Sciatic nerve (tissue), 2 donors: ENCODE measurements around the gene ELSPBP1. TPM values are rescaled to one million over a fixed set of nuclear protein-coding genes. Genes with fewer than 3 reads are reported as not detected.
A peak's percentile ranks its signal among the peaks of the same experiment; 100 is the strongest.
"Not testable (repeated sequence)": the region's sequence is repeated elsewhere in the genome, so short reads cannot be mapped to it uniquely, and the experiment has no call there.

Experiments used
- ATAC-seq: fragments of 200-7000 bp; cut with Tn5 transposase; one replicate; pipeline ENCODE4 v1.9.1; 2020; ENCODE audit warnings: mild to moderate bottlenecking, moderate library complexity
- DNase-seq: peaks from one replicate; pipeline ENCODE4 v3.0.0-alpha.2; 2020; ENCODE audit warnings: low spot score
- intact Hi-C: fragments of 100-400 bp; cut with DNase I; formaldehyde crosslinking; loops from one replicate; pipeline ENCODE4 v1.14.2; 2022
- total RNA-seq: library from RNA; stranded (reverse); fragmentation: NEBNext Ultra II Directional; extraction: Animal tissue kit (Norgen Biotek cat#: 25700); gene quantifications from one replicate; pipeline ENCODE4 v1.2.1, GENCODE V29; 2021
- donor health status: DM: no; HTN: no; CAD: no.
- donor health status: DM: no; HTN: no; CAD: no.

ELSPBP1 gene
- not detected for total RNA-seq

DNA sequence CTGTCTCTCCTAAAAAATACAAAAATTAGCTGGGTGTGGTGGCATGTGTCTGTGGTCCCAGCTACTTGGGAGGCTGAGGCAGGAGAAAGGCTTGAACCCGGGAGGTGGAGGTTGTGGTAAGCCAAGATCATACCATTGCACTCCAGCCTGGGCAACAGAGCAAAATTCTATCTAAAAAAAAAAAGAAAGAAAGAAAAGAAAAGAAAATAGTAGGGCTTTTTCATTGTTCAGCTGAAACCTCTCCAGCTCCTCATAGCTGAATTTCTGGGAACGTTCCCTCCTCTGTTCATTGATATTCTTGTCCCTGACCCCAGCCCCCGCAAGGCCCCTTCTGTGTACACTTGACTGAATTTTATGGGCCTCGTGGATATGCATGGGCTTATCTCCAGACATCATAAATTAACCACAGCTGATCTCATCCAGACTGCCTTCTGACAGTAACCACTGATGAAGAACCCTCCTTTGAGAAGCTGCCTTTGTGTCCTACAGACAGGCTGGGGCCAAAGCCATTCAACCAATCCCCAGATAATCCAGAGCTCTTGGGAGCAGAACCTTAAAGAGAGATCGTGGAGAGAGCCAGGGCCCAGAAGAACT is at the start of gene ELSPBP1:
ELSPBP1 (plus strand) TSS at position 424 of the 594 bp plus-strand sequence. CDS start 14,036 bp downstream, outside the sequence.
- intact Hi-C loops: no loop called here
- DNase-seq (no peak), ATAC-seq (no peak)

DNA sequence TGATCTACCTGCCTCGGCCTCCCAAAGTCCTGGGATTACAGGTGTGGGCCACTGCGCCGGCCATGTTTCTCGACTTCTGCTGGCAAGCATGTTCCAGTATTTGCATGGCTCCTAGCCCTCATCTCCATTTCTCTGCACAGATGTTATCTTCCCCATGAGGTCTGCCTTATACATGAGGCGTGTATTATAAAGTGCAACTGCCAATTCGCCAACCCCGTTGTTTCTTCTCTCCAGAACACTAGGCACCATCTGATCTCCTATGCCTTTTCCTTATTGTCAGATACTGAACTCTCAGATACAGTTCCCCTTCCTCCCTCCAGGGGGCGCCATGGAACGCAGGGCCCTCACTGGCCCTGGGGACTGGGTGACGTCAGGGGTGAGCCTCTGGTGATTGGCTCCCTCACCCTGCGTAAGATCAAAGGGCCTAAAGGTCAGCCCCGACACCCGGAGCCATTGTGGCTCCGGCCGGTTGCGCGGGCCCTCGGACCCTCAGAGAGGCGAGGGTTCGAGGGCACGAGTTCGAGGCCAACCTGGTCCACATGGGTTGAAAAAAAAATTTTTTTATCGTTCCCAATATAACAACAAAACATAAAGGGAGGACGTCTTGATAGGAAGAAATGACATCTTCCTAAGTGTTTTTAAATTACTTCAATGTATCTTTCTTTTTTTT is 44.4 kb upstream of the ELSPBP1 start:
- intact Hi-C loops: not testable (repeated sequence)
- DNase-seq: peak; percentile 74

DNA sequence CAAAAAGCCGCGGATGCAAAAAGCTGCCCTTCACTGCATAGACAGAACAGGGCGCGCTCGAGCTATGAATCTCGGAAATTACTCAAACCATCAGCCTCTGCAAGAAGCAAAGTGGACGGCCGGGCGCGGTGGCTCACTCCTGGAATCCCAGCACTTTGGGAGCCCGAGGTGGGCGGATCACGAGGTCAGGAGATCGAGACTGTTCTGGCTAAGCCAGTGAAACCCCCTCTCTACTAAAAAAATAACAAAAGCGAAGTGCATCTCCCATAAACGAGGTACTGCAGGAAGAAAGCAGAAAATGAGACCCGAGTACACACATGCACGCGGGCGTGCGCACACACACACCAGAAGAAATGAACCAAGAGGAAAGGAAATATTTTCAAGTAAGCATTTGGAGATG is 42.3 kb upstream of the ELSPBP1 start:
- intact Hi-C loops, ATAC-seq, DNase-seq: not testable (repeated sequence)

More for the DNA sequence above, 44.4 kb upstream of the ELSPBP1 start:
- ATAC-seq: not testable (repeated sequence)

- DNase-seq, ATAC-seq, intact Hi-C loops: not testable (repeated sequence)
Observed at GRCh38 chr19:47955936-47956335, 38.5 kb upstream of the ELSPBP1 start.

DNA sequence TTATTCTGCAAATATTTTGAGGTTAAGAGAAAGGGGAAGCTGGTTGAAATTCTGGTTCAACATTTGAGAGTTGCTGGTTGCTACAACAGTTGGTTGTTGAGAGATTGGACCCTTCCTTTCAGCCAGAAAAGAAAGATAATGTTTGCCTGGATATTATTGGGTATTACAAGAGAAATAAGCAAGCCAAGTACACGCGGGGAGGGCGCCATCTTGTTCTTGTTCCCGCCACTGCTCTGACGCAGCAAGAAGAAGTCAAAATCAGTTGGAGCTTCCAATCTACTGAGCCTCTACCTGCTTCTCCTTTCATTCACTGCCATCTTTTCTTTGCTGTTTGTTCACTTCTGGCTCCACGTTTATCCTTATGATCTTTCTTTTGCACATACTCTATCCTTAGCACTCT is 20.9 kb upstream of the ELSPBP1 start:
- intact Hi-C loops: no loop called here
- DNase-seq: no peak
- no peak for ATAC-seq

DNA sequence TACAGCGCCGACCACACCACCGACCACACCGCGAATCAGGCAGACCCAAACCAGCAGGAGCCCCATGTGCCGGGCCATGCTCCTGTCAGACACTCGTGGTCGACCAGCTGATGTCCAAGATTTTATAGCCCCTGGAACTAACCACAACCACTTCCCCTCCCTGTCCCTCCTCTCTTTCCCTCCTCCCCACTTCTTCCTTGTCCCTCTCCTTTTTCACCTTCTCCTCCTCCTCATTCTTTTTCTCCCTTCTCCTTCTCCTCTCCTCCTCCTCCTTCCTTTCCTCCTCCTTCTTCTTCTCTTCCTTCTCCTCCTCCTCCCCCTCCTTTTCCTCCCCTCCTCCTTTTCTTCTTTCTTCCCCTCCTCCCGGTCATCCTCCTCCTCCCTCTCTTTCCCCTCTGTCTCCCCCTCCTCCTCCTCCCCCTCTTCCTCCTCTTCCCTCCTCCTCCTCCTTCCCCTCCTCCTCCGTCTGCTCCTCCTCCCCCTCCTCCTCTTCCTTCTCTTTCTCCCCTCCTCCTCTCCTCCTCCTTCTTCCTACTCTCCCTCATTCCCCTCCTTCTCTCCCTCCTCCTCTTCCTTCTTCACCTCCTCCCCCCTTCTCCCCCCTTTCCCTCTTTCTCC is 3.1 kb upstream of the ELSPBP1 start:
- DNase-seq (no peak), ATAC-seq (no peak)
- intact Hi-C loops: no loop called here

- ATAC-seq (no peak), DNase-seq (no peak)
- intact Hi-C loops: no loop called here
Observed at GRCh38 chr19:47992070-47992469, 2.4 kb upstream of the ELSPBP1 start, which contains the start of gene BSPH1. BSPH1 (minus strand) TSS chr19:47992170; CDS start chr19:47992081, 89 bp downstream.

GRCh38 chr19:47996230-47996727 is 1.8 kb downstream of the ELSPBP1 start:
- DNase-seq (no peak), ATAC-seq (no peak)
- intact Hi-C loops: no loop called here

GRCh38 chr19:47998800-47999199 is 4.4 kb downstream of the ELSPBP1 start:
- DNase-seq (no peak), ATAC-seq (no peak)
- intact Hi-C loops: no loop called here

- intact Hi-C loops: no loop called here
- DNase-seq (no peak), ATAC-seq (no peak)
Observed at GRCh38 chr19:48000846-48001245, 6.4 kb downstream of the ELSPBP1 start.

DNA sequence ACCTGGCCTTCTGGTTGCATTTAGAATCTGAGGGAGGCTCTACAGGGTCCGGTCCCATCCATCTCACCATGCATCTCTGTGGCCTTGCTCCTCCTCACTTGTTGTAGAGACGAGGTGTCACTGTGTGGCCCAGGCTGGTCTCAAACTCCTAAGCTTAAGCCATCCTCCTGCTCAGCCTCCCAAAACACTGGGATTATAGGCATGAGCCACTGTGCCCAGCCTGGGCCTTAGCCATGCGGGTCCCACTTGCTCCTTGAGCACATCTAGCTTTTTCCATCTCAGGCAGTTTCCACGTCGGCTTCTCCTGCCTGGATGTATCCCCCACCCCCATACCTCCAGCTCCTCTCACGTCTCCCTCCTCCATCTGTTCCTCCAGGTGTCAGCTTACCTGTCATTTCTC is 9.8 kb downstream of the ELSPBP1 start:
- intact Hi-C loops: no loop called here
- ATAC-seq: no peak
- DNase-seq: no peak

DNA sequence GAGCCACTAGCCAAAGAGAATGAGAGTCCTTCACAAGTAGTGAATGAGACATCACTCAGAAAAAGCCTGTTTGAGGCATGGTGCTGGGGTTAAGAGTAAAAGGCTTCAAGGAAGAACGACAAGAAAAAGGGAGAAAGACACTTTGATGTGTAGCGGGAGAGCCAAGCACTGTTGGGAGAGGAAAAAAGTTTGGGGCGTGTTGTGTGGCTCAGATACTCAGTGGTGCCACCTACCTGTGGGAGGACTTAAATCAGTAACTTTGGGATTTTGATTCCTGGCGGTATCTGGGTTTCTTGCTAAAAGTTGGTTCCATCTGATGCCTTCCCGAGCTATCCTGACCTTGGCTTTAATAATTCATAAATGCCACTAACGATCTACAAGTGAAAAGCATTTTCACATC is 12.3 kb downstream of the ELSPBP1 start:
- DNase-seq (no peak), ATAC-seq (no peak)
- intact Hi-C loops: no loop called here

GRCh38 chr19:48010932-48011758 is 16.7 kb downstream of the ELSPBP1 start:
- intact Hi-C loops: no loop called here
- DNase-seq: no peak
- ATAC-seq: no peak

DNA sequence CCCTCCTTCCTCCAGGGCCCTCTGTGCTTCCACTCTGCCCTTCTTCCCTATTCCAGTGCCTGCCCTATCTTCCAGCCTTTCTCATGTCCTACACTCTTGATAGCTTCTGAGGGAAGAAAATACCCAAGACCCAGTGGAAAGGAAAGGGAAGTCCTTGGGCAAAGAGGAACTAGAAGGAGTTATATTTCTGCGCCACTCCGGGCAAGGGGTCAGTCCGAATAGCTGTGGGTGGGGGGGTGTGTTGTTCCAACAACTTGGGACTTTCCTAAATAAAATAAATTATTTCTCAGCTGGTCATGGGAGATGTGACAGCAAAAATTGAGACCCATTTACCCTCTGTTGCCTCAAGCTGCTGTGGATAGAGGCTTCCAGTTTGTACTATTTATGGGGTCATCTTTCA is 26.3 kb downstream of the ELSPBP1 start:
- no peak for DNase-seq
- ATAC-seq: no peak
- intact Hi-C loops: loop anchor here (5.0 kb wide), 1 partner anchor 1503 kb away; no protein-coding TSS in a partner anchor

DNA sequence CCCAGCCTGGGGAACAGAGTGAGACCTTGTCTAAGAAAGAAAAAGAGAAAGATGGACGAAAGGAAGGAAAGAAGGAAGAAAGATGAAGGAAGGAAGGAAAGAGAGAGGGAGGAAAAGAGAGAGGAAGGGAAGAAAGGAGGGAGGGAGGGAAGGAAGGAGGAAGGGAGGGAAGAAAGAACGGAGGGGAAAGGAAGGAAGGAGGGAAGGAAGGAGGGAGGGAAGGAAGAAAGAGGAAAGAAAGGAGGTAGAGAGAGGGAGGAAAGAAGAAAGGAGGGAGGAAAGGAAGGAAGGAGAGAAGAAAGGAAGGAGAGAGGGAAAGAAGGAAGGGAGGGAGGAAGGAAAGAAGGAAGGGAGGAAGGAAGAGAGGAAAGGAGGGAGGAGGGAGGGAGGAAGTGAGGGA is 28.6 kb downstream of the ELSPBP1 start:
- intact Hi-C loops: loop anchor here (5.0 kb wide), 1 partner anchor 1506 kb away; no protein-coding TSS in a partner anchor
- DNase-seq: no peak
- no peak for ATAC-seq

GRCh38 chr19:48023518-48023917 is 29.1 kb downstream of the ELSPBP1 start:
- intact Hi-C loops: loop anchor here (5.0 kb wide), 1 partner anchor 1506 kb away; no protein-coding TSS in a partner anchor
- DNase-seq (no peak), ATAC-seq (no peak)

DNA sequence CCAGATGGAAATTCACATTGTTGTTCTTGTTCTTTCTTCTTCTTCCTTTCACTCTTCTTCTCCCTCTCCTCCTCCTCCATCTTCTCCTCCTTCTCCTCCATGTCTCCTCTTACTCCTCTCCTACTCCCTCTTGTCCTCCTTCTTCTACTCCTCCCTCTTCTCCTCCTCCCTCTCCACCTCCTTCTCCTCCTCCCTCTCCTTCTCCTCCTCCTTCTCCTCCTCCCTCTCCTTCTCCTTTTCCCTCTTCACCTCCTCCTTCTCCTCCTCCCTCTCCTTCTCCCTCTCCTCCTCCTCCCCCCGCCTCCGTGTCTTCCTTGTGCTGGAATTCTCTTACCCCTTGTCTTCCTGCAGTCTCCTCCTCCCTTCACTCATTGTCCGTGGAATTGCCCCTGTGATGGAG is 31.0 kb downstream of the ELSPBP1 start:
- intact Hi-C loops: no loop called here
- DNase-seq (no peak), ATAC-seq (no peak)

DNA sequence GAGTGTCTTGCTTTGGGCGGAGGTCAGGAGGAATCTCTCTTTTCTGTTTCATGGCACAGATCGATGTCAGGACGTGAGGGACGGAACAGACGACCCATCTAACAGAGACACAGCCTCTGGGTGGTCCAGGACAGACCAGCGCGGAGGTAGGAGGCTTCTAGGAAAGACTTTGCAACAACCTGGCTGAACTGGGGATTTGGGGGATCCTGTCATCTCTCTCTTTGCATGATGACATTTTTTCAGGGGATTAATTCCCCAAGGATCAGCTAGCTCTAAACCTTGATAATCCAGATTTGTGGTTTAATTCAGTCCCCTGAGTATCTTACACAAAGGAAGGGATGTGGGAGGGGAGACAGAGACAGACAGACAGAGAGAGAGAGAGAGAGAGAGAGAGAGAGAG is 35.0 kb downstream of the ELSPBP1 start:
- ATAC-seq (no peak), DNase-seq (no peak)
- intact Hi-C loops: no loop called here

GRCh38 chr19:48030073-48030472 is 35.6 kb downstream of the ELSPBP1 start:
- ATAC-seq (no peak), DNase-seq (no peak)

More at GRCh38 chr19:48030073-48030472, 35.6 kb downstream of the ELSPBP1 start:
- intact Hi-C loops: no loop called here
